SK-N-SH treated with all-trans-retinoic acid at 6 μM for 48 hours (cell line): ENCODE results near the gene TOR1A.

ENCODE experiments used
- ATAC-seq: fragments of 200-7000 bp; cut with Tn5 transposase; 3 replicates; pipeline ENCODE4 v1.9.1; 2020; ENCODE audit warnings: mild to moderate bottlenecking, moderate library complexity
- BACH2 ChIP-seq: fragments of 250-450 bp; sonication (Bioruptor Pico); IDR thresholded peaks from 2 replicates; pipeline ENCODE4 v1.9.0; 2021; ENCODE audit warnings: mild to moderate bottlenecking, borderline replicate concordance
- CREB5 ChIP-seq: fragments of 250-450 bp; sonication (Bioruptor Pico); IDR thresholded peaks from 2 replicates; pipeline ENCODE4 v1.5.1; 2020; ENCODE audit warnings: low read depth, mild to moderate bottlenecking, moderate library complexity
- CSDC2 ChIP-seq: fragments of 250-450 bp; sonication (Bioruptor Pico); IDR thresholded peaks from 2 replicates; pipeline ENCODE4 v1.5.0; 2020; ENCODE audit warnings: mild to moderate bottlenecking, moderate library complexity
- CSRNP3 ChIP-seq: fragments of 250-450 bp; sonication (Bioruptor Pico); IDR thresholded peaks from 2 replicates; pipeline ENCODE4 v1.5.1; 2021; ENCODE audit warnings: mild to moderate bottlenecking, moderate library complexity
- ESRRG ChIP-seq: fragments of 250-450 bp; sonication (Bioruptor Pico); IDR thresholded peaks from 2 replicates; pipeline ENCODE4 v1.6.1; 2021; ENCODE audit warnings: mild to moderate bottlenecking
- GLIS3 ChIP-seq: fragments of 250-450 bp; sonication (Bioruptor Pico); IDR thresholded peaks from 2 replicates; pipeline ENCODE4 v1.5.0; 2020; ENCODE audit warnings: mild to moderate bottlenecking, moderate library complexity
- ISL1 ChIP-seq: fragments of 250-450 bp; sonication (Bioruptor Pico); IDR thresholded peaks from 2 replicates; pipeline ENCODE4 v2.1.2; 2022; ENCODE audit warnings: mild to moderate bottlenecking, moderate library complexity
- OSR1 ChIP-seq: fragments of 250-450 bp; sonication (Bioruptor Pico); IDR thresholded peaks from 2 replicates; pipeline ENCODE4 v1.8.0; 2022; ENCODE audit warnings: moderate library complexity, mild to moderate bottlenecking, inconsistent platforms
- POU6F1 ChIP-seq: fragments of 250-450 bp; sonication (Bioruptor Pico); IDR thresholded peaks from 2 replicates; pipeline ENCODE4 v1.8.0; 2021; ENCODE audit warnings: low read depth, mild to moderate bottlenecking, moderate library complexity, borderline replicate concordance
- PPARA ChIP-seq: fragments of 250-450 bp; sonication (Bioruptor Pico); IDR thresholded peaks from 2 replicates; pipeline ENCODE4 v1.5.0; 2020; ENCODE audit warnings: mild to moderate bottlenecking, borderline replicate concordance
- RARB ChIP-seq: fragments of 250-450 bp; sonication (Bioruptor Pico); IDR thresholded peaks from 2 replicates; pipeline ENCODE4 v1.8.0; 2021; ENCODE audit warnings: mild to moderate bottlenecking, moderate library complexity
- SNAI2 ChIP-seq: fragments of 250-450 bp; sonication (Bioruptor Pico); IDR thresholded peaks from 2 replicates; pipeline ENCODE4 v1.5.0; 2020; ENCODE audit warnings: mild to moderate bottlenecking, moderate library complexity
- TCF4 ChIP-seq: fragments of 250-450 bp; sonication (Bioruptor Pico); IDR thresholded peaks from 2 replicates; pipeline ENCODE4 v1.8.0; 2021; ENCODE audit warnings: mild to moderate bottlenecking, moderate library complexity, borderline replicate concordance
- TOX ChIP-seq: fragments of 250-450 bp; sonication (Bioruptor Pico); IDR thresholded peaks from 2 replicates; pipeline ENCODE4 v1.8.0; 2021; ENCODE audit warnings: mild to moderate bottlenecking, moderate library complexity, borderline replicate concordance
- TSHZ2 ChIP-seq: fragments of 250-450 bp; sonication (Bioruptor Pico); IDR thresholded peaks from 2 replicates; pipeline ENCODE4 v1.5.0; 2020; ENCODE audit warnings: mild to moderate bottlenecking, moderate library complexity
- ZC3H10 ChIP-seq: fragments of 250-450 bp; sonication (Bioruptor Pico); IDR thresholded peaks from 2 replicates; pipeline ENCODE4 v1.5.1; 2021; ENCODE audit warnings: mild to moderate bottlenecking, moderate library complexity
- ZFP3 ChIP-seq: fragments of 250-450 bp; sonication (Bioruptor Pico); IDR thresholded peaks from 2 replicates; pipeline ENCODE4 v1.5.0; 2020; ENCODE audit warnings: mild to moderate bottlenecking, moderate library complexity
- ZNF8 ChIP-seq: fragments of 450-650 bp; formaldehyde crosslinking; IDR thresholded peaks from 2 replicates; pipeline ENCODE4 v1.5.0; 2020; ENCODE audit warnings: mild to moderate bottlenecking, moderate library complexity

TOR1A gene

GRCh38 chr9:129823935-129824601 lies at the start of gene TOR1A:
Gene TOR1A (minus strand): TSS chr9:129824136. CDS start chr9:129824085, 51 bp downstream.
- peak; percentile 96 for ATAC-seq
- 0 out of 2 replicates have a peak, but pooled peaks have one; percentile 26 for TF ChIP-seq GLIS3
- TF ChIP-seq SNAI2 (CRISPR knock-in tag), result 0 out of 2 replicates have a peak, but pooled peaks have one; percentile 68
- no peak for TF ChIP-seq RARB
- TF ChIP-seq TSHZ2 (CRISPR knock-in tag), result peak; percentile 88
- no peak for TF ChIP-seq OSR1 (CRISPR knock-in tag)
- TF ChIP-seq ZNF8 (CRISPR knock-in tag), result no peak
- TF ChIP-seq CSDC2 (CRISPR knock-in tag), result peak; percentile 31; the same call in 1 of the 2 replicates

GRCh38 chr9:129871046-129871445 lies 47.1 kb upstream of the TOR1A start:
- ATAC-seq, result no peak
- TF ChIP-seq CREB5 (CRISPR knock-in tag), result no peak
- no peak for TF ChIP-seq CSRNP3
- TF ChIP-seq TOX, result no peak
- no peak for TF ChIP-seq ESRRG (CRISPR knock-in tag)
- TF ChIP-seq ZFP3 (CRISPR knock-in tag), result no peak
- no peak for TF ChIP-seq CSDC2 (CRISPR knock-in tag)
- no peak for TF ChIP-seq GLIS3
- no peak for TF ChIP-seq PPARA (CRISPR knock-in tag)
- TF ChIP-seq POU6F1 (CRISPR knock-in tag), result no peak
- TF ChIP-seq ZC3H10, result no peak
- TF ChIP-seq ISL1, result no peak
- no peak for TF ChIP-seq BACH2 (CRISPR knock-in tag)
- no peak for TF ChIP-seq TCF4 (CRISPR knock-in tag)
- no peak for TF ChIP-seq ZNF8 (CRISPR knock-in tag)
- TF ChIP-seq TSHZ2 (CRISPR knock-in tag), result no peak
- TF ChIP-seq, all 23 proteins: peak for 0

- TF ChIP-seq CSRNP3 (no peak), ESRRG (CRISPR knock-in tag) (no peak), OSR1 (CRISPR knock-in tag) (no peak), SNAI2 (CRISPR knock-in tag) (no peak)
- no peak for ATAC-seq
Observed at GRCh38 chr9:129869585-129870501, 45.9 kb upstream of the TOR1A start.
